Vagina (tissue), 2 donors: ENCODE measurements around the gene SLAMF7. TPM values are rescaled to one million over a fixed set of nuclear protein-coding genes. Genes with fewer than 3 reads are reported as not detected.

Experiments used
- DNase-seq, 2 donors: peaks; one replicate each; pipeline ENCODE4 v3.0.0-alpha.2; 2017; ENCODE audit errors: extremely low spot score in 2 of 2
- H3K27ac ChIP-seq: fragments of 200-600 bp; sonication (generic); one replicate; pipeline ENCODE4 v1.5.1; 2019
- H3K27me3 ChIP-seq: fragments of 200-600 bp; sonication (generic); one replicate; pipeline ENCODE4 v1.5.1; 2019
- H3K36me3 ChIP-seq, 2 donors: fragments of 200-600 bp; sonication (generic); one replicate each; pipeline ENCODE4 v1.5.1; 2017 to 2019
- H3K4me1 ChIP-seq: fragments of 200-600 bp; sonication (generic); one replicate; pipeline ENCODE4 v1.5.1; 2019
- H3K4me3 ChIP-seq, 2 donors: fragments of 200-600 bp; sonication (generic); 1 replicate in 1 of 2; 2 replicates in 1 of 2; pipeline ENCODE4 v1.5.1; 2016 to 2019
- H3K9me3 ChIP-seq: fragments of 200-600 bp; sonication (generic); one replicate; pipeline ENCODE4 v1.5.1; 2019
- CTCF ChIP-seq, 3 experiments: fragments of 450-650 bp in 2 of 3; fragments of 200-600 bp in 1 of 3; sonication (generic) in 1 of 3; IDR thresholded peaks; one replicate each; pipeline ENCODE4 v1.5.1; 2017 to 2019; ENCODE audit warnings: antibody characterized with exemption in 3 of 3, mild to moderate bottlenecking in 2 of 3, moderate library complexity in 2 of 3
- POLR2A ChIP-seq, 2 donors: fragments of 450-650 bp; IDR thresholded peaks; one replicate each; pipeline ENCODE4 v1.6.1; 2017; ENCODE audit warnings: antibody characterized with exemption in 2 of 2, mild to moderate bottlenecking in 2 of 2, moderate library complexity in 2 of 2
- POLR2AphosphoS5 ChIP-seq, 2 donors: sonication (generic); formaldehyde crosslinking; IDR thresholded peaks; one replicate each; pipeline ENCODE4 v1.9.0; 2017; ENCODE audit warnings: antibody characterized with exemption in 2 of 2, mild to moderate bottlenecking in 2 of 2, low read depth in 1 of 2; ENCODE audit not compliant: insufficient read depth in 1 of 2
- intact Hi-C: fragments of 100-400 bp; cut with DNase I; formaldehyde crosslinking; loops from one replicate; pipeline ENCODE4 v1.15.1; 2023
- total RNA-seq: library from RNA; depleted of rRNA; stranded (reverse); fragments of >200 nt; gene quantifications from one replicate; pipeline ENCODE4 v1.2.3, GENCODE V29; 2016

The SLAMF7 gene
- total RNA-seq, 1 donor from 2014 or later = 2.2 TPM

GRCh38 chr1:160774886-160775719, 36.1 kb downstream of the SLAMF7 start:
- H3K27ac ChIP-seq = no peak overlapping the region
- H3K9me3 ChIP-seq = no peaks in the 10 kb centered on the region
- no peak for DNase-seq
- TF ChIP-seq POLR2A (IDR thresholded peaks at IDR 0.05) (no peak), POLR2AphosphoS5 (IDR thresholded peaks at IDR 0.05; ENCODE audit: insufficient read depth in 1 of 2, low read depth in 1 of 2) (no peak), CTCF (IDR thresholded peaks at IDR 0.05) (no peak)
- H3K4me1 ChIP-seq = no peaks in the 10 kb centered on the region
- no peaks in the 10 kb centered on the region for H3K27me3 ChIP-seq
- H3K4me3 ChIP-seq = no peak overlapping the region
- intact Hi-C loops = no loop called here
- H3K36me3 ChIP-seq = no peaks in the 10 kb centered on the region

GRCh38 chr1:160776178-160776577, 37.1 kb downstream of the SLAMF7 start:
- DNase-seq = no peak
- H3K36me3 ChIP-seq = no peaks in the 10 kb centered on the region
- no peak overlapping the region for H3K4me3 ChIP-seq
- TF ChIP-seq CTCF (IDR thresholded peaks at IDR 0.05) = no peak
- no peak for TF ChIP-seq POLR2AphosphoS5 (IDR thresholded peaks at IDR 0.05; ENCODE audit: insufficient read depth in 1 of 2, low read depth in 1 of 2)
- TF ChIP-seq POLR2A (IDR thresholded peaks at IDR 0.05) = no peak
- intact Hi-C loops = no loop called here
- no peak overlapping the region for H3K27ac ChIP-seq
- peaks cover 4% of the 10 kb centered on the region for H3K4me1 ChIP-seq
- H3K27me3 ChIP-seq = no peaks in the 10 kb centered on the region
- no peaks in the 10 kb centered on the region for H3K9me3 ChIP-seq

GRCh38 chr1:160777486-160778089, 38.5 kb downstream of the SLAMF7 start:
- no peak for DNase-seq
- Histone ChIP-seq H3K27me3 (no peaks in the 10 kb centered on the region), H3K27ac (no peak overlapping the region), H3K36me3 (no peaks in the 10 kb centered on the region), H3K4me1 (peaks cover 5% of the 10 kb centered on the region), H3K9me3 (no peaks in the 10 kb centered on the region), H3K4me3 (no peak overlapping the region)
- intact Hi-C loops = no loop called here
- TF ChIP-seq POLR2A (IDR thresholded peaks at IDR 0.05) (no peak), POLR2AphosphoS5 (IDR thresholded peaks at IDR 0.05; ENCODE audit: insufficient read depth in 1 of 2, low read depth in 1 of 2) (no peak), CTCF (IDR thresholded peaks at IDR 0.05) (no peak)

- Histone ChIP-seq H3K36me3 (no peaks in the 10 kb centered on the region), H3K9me3 (no peaks in the 10 kb centered on the region), H3K27me3 (no peaks in the 10 kb centered on the region), H3K4me3 (no peak overlapping the region), H3K4me1 (peaks cover 5% of the 10 kb centered on the region), H3K27ac (no peak overlapping the region)
- intact Hi-C loops = no loop called here
- no peak for TF ChIP-seq POLR2A (IDR thresholded peaks at IDR 0.05)
- no peak for TF ChIP-seq POLR2AphosphoS5 (IDR thresholded peaks at IDR 0.05; ENCODE audit: insufficient read depth in 1 of 2, low read depth in 1 of 2)
- no peak for TF ChIP-seq CTCF (IDR thresholded peaks at IDR 0.05)
- DNase-seq = no peak
Measured at GRCh38 chr1:160778976-160779375, 39.9 kb downstream of the SLAMF7 start.
